Activated CD4-positive, CD25-positive, alpha-beta regulatory T cell treated with anti-CD3 and anti-CD28 coated beads, Interleukin-2, amount 50 U/mL, for 72 hours (primary cell): ENCODE data around the gene MADD.
A peak's percentile ranks its signal among the peaks of the same experiment; 100 is the strongest.

Experiments used
- DNase-seq: peaks from one replicate; pipeline ENCODE4 v3.0.0; 2021

Gene MADD

DNA sequence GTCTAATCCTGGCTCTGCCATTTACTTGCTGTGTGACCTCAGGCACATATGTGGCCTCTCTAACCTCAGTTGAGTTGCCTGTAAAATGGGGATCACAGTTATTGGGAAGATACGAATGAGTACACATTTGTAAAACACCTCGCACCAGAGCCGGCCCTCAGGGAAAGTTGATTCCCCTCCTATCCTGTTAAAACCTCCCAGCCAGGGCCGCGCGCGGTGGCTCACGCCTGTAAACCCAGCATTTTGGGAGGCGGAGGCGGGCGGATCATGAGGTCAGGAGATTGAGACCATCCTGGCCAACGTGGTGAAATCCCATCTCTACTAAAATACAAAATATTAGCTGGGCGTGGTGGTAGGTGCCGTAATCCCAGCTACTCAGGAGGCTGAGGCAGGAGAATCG, 90.4 kb downstream of the MADD start:
- DNase-seq: no peak

GRCh38 chr11:47361419-47361818, 91.5 kb downstream of the MADD start:
- no peak for DNase-seq

GRCh38 chr11:47366020-47366490, 96.1 kb downstream of the MADD start:
- DNase-seq: no peak

DNA sequence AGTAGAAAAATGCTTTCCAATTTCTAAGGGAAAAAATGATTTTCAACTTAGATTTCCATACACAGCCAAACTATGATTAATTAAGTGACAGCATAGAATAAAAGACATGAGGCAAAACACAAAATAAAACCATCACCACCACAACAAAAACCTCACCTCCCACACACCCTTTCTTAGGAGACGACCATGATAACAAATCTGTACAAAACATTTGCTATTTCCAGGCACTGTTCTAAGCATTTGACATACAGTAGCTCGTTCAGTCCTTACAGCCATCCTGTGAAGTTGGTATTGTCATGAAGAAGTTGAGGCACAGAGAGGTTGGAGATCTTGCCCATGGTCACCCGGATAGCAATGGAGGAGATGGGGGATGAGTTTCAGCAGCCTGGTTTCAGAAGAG, 99.7 kb downstream of the MADD start:
- no peak for DNase-seq

GRCh38 chr11:47372422-47372821, 102.5 kb downstream of the MADD start:
- DNase-seq: no peak

DNA sequence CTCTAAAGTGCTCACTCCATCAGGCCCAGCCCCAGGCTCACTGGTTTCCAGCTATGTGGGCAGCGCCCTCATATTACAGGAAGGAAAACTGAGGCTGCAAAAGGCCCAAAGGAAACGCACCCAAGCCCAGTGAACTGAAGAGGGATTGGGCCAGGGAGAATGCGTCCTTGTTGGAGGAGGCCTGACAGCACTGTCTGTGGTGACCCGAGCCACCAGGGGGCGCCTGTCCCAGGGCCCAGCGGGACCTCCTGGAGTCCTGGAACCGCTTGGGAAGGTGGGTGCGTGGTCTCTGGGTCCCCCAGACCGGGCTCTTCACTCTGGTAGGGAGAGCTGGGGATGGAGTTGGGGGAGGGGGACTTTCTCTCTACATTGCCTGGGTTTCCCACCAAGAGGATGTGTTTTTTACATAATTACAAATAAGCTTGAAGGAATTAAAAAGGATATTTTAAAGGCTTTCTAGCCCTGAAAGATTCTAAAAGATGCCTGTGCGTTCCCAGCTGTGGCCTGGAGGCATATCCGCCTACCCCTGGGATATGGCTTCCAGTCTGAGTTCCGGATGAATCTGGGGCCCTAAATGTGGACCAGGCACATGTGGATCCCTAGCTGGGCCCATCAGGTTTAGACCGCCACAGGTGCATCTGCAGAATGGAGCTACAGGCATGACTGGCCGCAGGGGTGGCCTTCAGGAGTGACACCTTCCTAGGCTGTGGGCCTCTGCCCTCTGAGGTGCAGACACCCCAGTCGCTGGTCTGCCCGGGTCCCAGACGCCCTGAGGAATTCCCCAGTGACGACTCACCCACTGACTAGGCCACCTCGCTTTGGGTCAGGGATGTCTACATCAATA, 104.2 kb downstream of the MADD start:
- peak; percentile 88 for DNase-seq

- DNase-seq: no peak
Observed at GRCh38 chr11:47374720-47375019, 104.7 kb downstream of the MADD start.

DNA sequence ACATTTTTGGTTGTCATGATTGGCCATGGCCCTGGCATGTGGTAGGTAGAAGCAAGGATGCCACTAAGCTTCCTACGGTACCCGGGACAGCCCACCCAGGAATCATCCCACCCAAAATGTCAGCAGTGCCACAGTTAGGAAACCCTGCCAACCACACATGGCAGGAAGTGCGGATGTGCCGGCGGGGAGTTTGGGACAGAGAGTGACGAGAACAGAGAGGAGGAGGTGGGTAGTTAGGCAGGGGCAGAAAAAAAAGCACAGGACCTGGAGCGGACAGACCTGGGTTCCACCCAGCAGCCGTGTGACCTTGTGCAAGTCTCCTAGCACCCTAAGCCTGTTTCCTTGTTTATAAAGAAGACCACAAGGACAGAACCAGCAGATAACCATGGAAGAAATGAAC, 105.1 kb downstream of the MADD start:
- no peak for DNase-seq

GRCh38 chr11:47375546-47376085, 105.7 kb downstream of the MADD start:
- no peak for DNase-seq

DNA sequence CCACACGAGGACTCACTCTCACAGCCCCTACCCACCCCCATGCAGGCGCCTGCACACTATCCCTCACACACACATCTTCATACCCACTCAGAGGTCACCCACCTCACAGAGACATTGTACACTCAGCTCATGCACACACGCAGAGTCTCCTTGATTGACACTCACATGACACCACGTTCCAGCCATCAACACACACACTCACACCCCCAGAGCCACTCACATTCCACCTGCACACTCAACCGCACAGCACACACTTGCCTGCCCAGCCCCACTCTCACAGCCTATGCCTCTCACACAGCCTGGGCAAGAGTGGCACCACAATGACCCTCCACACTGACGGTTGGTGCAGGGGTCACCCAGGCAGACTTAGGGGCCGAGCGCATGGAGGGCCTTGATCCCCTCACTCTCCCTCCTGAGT, 106.2 kb downstream of the MADD start:
- DNase-seq: no peak

GRCh38 chr11:47376525-47377371, 106.8 kb downstream of the MADD start:
- no peak for DNase-seq

GRCh38 chr11:47377571-47378009, 107.7 kb downstream of the MADD start:
- no peak for DNase-seq

DNA sequence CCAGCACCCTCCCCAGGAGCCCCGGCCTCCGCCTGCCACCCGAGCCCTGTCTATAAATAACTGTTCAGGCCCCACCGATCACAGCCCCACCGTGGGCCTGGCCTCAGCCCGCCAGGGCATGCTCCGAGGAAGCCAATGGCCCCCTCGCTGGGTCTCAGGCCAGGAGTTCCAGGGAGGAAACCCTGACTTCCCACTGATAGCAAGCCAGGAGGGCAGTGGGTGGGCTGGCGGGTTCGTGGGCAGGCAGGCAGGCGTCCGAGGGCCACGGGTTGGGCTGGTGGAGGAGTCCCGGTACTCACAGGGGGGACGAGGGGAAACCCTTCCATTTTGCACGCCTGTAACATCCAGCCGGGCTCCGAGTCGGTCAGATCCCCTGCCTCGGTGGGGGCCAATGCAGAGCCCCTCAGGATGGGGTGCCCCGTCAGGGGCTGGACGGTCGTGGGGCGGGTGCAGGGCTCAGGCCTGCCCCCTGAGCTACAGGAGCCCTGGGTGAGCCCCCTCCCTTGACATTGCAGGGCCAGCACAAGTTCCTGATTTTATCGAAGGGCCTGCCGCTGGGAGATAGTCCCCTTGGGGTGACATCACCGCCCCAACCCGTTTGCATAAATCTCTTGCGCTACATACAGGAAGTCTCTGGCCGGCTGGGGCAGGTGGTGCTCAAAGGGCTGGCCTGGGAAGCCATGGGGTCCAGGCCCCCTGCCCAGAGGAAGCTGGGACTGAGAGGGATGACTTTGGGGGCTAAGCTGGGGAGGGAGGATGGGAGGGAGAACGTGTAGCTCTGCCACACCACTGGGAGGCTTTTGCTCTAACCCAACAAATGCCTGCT, 108.3 kb downstream of the MADD start, which contains the start of gene SPI1:
TSS of gene SPI1 (minus strand) at position 538 of the 826 bp plus-strand sequence. CDS start at position 344, 194 bp downstream.
- DNase-seq: no peak

GRCh38 chr11:47378836-47379170, 108.9 kb downstream of the MADD start:
- DNase-seq: no peak

DNA sequence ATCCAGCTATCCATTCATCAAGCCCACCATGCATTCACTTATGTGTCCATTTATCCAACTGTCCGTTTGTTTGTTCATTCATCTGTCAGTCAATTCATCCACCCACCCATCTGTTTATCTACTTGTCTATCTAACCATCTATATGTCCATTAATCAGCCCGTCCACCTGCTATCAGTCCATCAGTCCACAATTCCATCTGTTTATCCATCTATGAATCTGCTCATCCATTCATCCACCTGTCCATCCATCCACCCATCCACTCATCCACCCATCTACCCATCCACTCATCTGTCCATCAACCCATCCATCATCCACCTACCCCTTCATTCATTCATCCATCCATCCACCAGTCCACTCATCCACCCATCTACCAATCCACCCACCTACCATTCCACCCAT, 109.4 kb downstream of the MADD start:
- no peak for DNase-seq
